Forelimb muscle (tissue), 1 donor: Measurements from ENCODE around the gene ACBD3. TPM values are rescaled to one million over a fixed set of nuclear protein-coding genes. Genes with fewer than 3 reads are reported as not detected.
"Not testable (repeated sequence)": the region's sequence is repeated elsewhere in the genome, so short reads cannot be mapped to it uniquely, and the experiment has no call there.

ENCODE experiments used
- DNase-seq: peaks from one replicate; pipeline ENCODE4 v3.0.0-alpha.2; 2013; ENCODE audit warnings: low read depth
- polyA plus RNA-seq: library from polyadenylated mRNA; unstranded; fragments of 120-200 nt; gene quantifications from one replicate; pipeline ENCODE4 v1.2.1, GENCODE V29; 2013; ENCODE audit not compliant: insufficient read length

The ACBD3 gene
- 45.0 TPM for polyA plus RNA-seq

- DNase-seq = peak; percentile 88
These were observed at the start of gene ACBD3 for GRCh38 chr1:226186124-226187018. TSS of gene ACBD3 (minus strand) at chr1:226186741. CDS start at chr1:226186675, 66 bp downstream.

- DNase-seq = no peak
These were observed 47.3 kb upstream of the ACBD3 start for GRCh38 chr1:226233806-226234205.

- DNase-seq = no peak
These were observed 46.8 kb upstream of the ACBD3 start for GRCh38 chr1:226233293-226233692.

- DNase-seq = no peak
These were observed 40.1 kb upstream of the ACBD3 start for GRCh38 chr1:226226601-226227000.

- no peak for DNase-seq
These were observed 37.3 kb upstream of the ACBD3 start for GRCh38 chr1:226223786-226224244.

- DNase-seq = no peak
These were observed 36.7 kb upstream of the ACBD3 start, which contains the start of gene MIXL1 for GRCh38 chr1:226223157-226223785. TSS of gene MIXL1 (plus strand) at chr1:226223664. CDS start at chr1:226223682, 18 bp downstream.

GRCh38 chr1:226222686-226223085, 36.1 kb upstream of the ACBD3 start:
- DNase-seq = no peak

GRCh38 chr1:226220473-226221189, 34.1 kb upstream of the ACBD3 start:
- DNase-seq = no peak

GRCh38 chr1:226217273-226217672, 30.7 kb upstream of the ACBD3 start:
- DNase-seq = no peak

- DNase-seq = no peak
These were observed 29.5 kb upstream of the ACBD3 start for GRCh38 chr1:226216056-226216455.

GRCh38 chr1:226215239-226215638, 28.7 kb upstream of the ACBD3 start:
- DNase-seq = no peak

GRCh38 chr1:226212545-226212944, 26.0 kb upstream of the ACBD3 start:
- DNase-seq = no peak

- DNase-seq = no peak
These were observed 24.8 kb upstream of the ACBD3 start for GRCh38 chr1:226211181-226211821.

GRCh38 chr1:226210571-226211176, 24.1 kb upstream of the ACBD3 start:
- no peak for DNase-seq

GRCh38 chr1:226209307-226210059, 22.9 kb upstream of the ACBD3 start:
- no peak for DNase-seq

GRCh38 chr1:226207048-226207447, 20.5 kb upstream of the ACBD3 start:
- no peak for DNase-seq

- no peak for DNase-seq
These were observed 17.7 kb upstream of the ACBD3 start for GRCh38 chr1:226204198-226204597.

GRCh38 chr1:226203655-226204054, 17.1 kb upstream of the ACBD3 start:
- no peak for DNase-seq

- no peak for DNase-seq
These were observed 16.7 kb upstream of the ACBD3 start for GRCh38 chr1:226203240-226203639.

- DNase-seq = not testable (repeated sequence)
These were observed 16.1 kb upstream of the ACBD3 start for GRCh38 chr1:226202666-226203065.
